ENCODE measurements around the gene CCDC60.

The CCDC60 gene, protein sequence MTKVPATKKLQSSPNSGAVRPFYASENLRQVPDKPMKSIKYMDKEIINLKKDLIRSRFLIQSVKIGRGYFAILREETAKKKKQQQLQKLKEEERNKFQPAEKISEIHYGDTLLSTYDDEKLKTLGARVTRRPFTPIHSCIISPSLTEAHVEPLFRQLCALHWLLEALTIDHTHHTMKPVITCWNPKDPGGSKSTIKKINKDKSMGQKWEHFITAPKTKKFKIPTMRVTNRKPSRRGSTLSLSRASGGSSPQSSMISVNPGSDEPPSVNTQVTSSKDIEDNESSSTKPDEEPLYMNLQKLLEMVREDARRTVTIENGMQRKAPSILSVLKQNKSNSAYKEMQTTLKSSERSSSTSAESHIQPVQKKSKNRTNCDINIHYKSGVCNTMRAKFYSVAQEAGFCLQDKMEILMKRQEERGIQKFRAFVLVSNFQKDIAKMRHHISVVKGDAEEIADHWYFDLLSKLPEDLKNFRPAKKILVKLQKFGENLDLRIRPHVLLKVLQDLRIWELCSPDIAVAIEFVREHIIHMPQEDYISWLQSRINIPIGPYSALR

DNA sequence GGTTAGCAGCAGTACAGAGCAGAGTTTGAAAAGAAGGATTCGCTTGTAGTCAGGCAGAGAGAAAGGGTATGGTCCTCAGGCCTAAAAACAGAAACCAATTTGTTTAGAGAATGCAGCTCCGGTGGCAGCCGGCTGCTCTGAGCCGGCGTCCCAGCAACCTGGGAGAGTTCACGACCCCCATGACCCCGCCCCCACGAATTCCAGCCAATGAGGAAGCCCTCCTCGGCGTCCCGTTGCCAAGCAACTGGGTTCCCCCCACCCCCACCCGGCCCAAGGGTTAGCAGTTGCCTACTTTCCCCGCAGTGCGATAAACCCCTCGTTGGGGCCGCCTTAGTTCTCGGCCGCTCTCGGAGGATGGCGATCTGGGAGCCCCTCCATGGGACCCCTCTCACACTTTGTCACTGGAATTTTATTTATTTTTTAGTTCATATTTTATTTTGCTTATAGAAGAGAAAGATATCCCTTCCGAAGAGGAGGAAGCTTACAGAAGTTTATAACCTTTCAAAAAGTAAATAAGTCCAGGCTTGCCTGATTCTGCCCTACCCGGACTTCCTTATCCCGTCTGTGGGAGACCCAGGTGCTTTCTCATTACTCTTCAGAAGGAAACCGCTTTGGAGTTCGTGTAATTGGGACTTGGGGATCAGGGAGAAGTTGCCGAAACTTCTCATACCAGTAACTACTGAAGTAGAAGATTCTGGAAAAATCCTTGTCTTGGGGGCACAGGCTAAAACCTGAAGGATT is at the start of gene CCDC60:
TSS of gene CCDC60 (plus strand) at position 300 of the 741 bp plus-strand sequence. CDS start 448 bp downstream, outside the sequence.
- Histone ChIP-seq H3K4me1 (ENCODE audit: control insufficient read depth in 1 of 2, insufficient read depth in 2 of 2, low read length in 2 of 2) (no peaks in the 10 kb centered on the region), H3K9me3 (ENCODE audit: control insufficient read depth in 1 of 2, low read length in 2 of 2) (no peaks in the 10 kb centered on the region), H3K27ac (ENCODE audit: low read depth, low read length) (no peak within 1 kb of the TSS), H3K27me3 (ENCODE audit: control insufficient read depth in 1 of 2, insufficient read depth in 2 of 2, low read length in 2 of 2) (no peaks in the 10 kb centered on the region), H3K9ac (ENCODE audit: low read depth in 1 of 2, low read length in 2 of 2) (no peak within 1 kb of the TSS), H3K4me3 (ENCODE audit: low read depth in 1 of 2, low read length in 2 of 2) (no peak within 1 kb of the TSS), H3K36me3 (ENCODE audit: control insufficient read depth in 1 of 2, insufficient read depth in 2 of 2, low read length in 2 of 2) (no peaks in the 10 kb centered on the region)

DNA sequence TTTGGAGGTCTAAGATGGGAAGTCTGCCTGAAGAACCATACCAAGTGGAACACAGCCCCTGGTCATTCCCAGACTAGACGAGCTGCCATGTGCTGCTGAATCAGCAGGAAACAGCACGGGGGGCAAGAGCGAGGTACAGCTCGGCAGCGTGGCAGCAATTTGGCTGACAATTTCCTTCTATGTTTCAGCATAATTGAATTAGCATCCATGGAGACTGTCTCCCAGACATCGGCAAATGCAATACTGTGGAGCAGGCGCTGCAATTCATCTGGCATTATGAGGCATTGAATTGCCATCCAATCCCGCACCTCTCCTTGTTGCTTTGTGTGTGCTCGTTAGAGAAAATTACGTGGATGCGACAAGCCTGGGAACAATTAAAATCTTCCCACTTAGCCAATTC is 46.0 kb upstream of the CCDC60 start:
- Histone ChIP-seq H3K4me1 (ENCODE audit: control insufficient read depth in 1 of 2, insufficient read depth in 2 of 2, low read length in 2 of 2) (no peaks in the 10 kb centered on the region), H3K27ac (ENCODE audit: low read depth, low read length) (no peak overlapping the region), H3K36me3 (ENCODE audit: control insufficient read depth in 1 of 2, insufficient read depth in 2 of 2, low read length in 2 of 2) (no peaks in the 10 kb centered on the region), H3K4me3 (ENCODE audit: low read depth in 1 of 2, low read length in 2 of 2) (no peak overlapping the region), H3K9ac (ENCODE audit: low read depth in 1 of 2, low read length in 2 of 2) (no peak overlapping the region), H3K9me3 (ENCODE audit: control insufficient read depth in 1 of 2, low read length in 2 of 2) (no peaks in the 10 kb centered on the region), H3K27me3 (ENCODE audit: control insufficient read depth in 1 of 2, insufficient read depth in 2 of 2, low read length in 2 of 2) (no peaks in the 10 kb centered on the region)

DNA sequence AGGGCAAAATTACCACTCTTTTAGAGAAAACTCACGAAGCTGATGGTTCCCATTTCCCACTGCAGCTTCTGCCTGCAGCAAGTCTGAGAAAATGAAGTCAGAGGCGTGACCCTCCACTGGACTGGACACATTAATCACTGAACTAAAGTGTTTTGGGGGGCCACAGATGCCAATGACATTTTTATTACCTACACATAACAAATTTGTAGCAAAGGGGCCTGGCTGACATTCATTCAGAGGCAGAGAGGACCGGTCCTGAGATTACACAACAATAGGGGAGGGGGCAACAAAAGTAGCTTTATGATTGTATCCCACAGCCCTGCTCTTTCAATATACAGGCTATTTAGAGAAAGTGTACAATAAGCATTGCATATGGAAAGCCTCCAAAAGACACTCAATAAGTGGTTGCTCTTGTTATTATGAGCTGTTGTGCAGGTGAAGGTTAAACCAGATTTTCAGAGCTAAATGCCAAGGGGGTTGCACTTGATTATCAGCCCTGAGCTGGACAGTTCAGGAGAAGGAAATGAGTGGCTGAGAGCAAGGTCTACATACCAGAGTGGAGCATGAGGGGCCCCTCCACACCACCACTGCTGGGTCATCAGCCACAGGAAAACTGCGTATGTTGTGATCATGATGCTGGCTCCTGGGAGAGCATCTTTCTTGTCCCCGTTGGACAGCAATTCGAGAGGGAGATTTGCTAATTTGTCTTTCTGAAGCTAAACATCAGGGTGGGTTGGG is 41.5 kb upstream of the CCDC60 start:
- H3K9ac ChIP-seq (ENCODE audit: low read depth in 1 of 2, low read length in 2 of 2): no peak overlapping the region
- no peak overlapping the region for H3K4me3 ChIP-seq (ENCODE audit: low read depth in 1 of 2, low read length in 2 of 2)
- no peaks in the 10 kb centered on the region for H3K4me1 ChIP-seq (ENCODE audit: control insufficient read depth in 1 of 2, insufficient read depth in 2 of 2, low read length in 2 of 2)
- H3K27ac ChIP-seq (ENCODE audit: low read depth, low read length): no peak overlapping the region
- H3K36me3 ChIP-seq (ENCODE audit: control insufficient read depth in 1 of 2, insufficient read depth in 2 of 2, low read length in 2 of 2): no peaks in the 10 kb centered on the region
- H3K9me3 ChIP-seq (ENCODE audit: control insufficient read depth in 1 of 2, low read length in 2 of 2): no peaks in the 10 kb centered on the region
- peaks cover 0 to 3% of the 10 kb centered on the region in 2 donors for H3K27me3 ChIP-seq (ENCODE audit: control insufficient read depth in 1 of 2, insufficient read depth in 2 of 2, low read length in 2 of 2)

DNA sequence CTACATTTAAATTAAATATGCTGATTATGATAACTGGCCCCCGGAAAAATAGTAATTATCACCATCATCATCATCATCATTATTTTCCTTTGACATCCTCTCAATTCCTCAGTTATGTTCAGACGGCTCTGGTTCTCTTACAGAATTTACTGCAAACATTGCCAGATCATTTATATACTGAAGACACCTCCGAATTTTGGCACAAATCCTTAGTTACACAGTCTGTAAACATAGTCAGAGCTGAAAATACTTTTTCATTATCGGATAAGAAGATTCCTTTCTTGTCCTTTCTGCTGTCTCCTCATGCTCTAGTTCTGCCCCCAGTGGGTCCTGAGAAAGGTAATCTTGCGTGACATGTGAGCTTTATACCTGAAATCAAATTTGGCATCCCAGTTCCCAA is 40.3 kb upstream of the CCDC60 start:
- no peaks in the 10 kb centered on the region for H3K36me3 ChIP-seq (ENCODE audit: control insufficient read depth in 1 of 2, insufficient read depth in 2 of 2, low read length in 2 of 2)
- H3K9ac ChIP-seq (ENCODE audit: low read depth in 1 of 2, low read length in 2 of 2): no peak overlapping the region

DNA sequence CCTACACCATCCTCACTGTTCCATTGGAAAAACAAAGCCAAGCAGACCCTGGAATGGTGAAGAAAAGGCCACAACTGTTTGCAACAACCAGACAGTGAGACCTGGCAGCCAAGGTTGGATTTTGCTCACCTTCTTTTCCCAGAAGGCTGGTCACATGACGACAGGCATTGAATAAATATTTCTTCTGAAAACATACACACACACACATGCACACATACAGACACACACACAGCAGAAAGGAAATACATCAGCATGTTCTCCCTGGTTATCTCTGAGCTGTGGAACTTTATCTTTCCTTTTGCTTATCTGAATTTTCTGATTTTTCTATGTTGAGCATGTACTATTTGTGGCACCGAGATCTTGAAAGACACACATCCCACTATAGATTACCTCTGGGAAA is 38.0 kb upstream of the CCDC60 start:
- no peak overlapping the region for H3K27ac ChIP-seq (ENCODE audit: low read depth, low read length)

More for the DNA sequence above, 40.3 kb upstream of the CCDC60 start:
- H3K4me1 ChIP-seq (ENCODE audit: control insufficient read depth in 1 of 2, insufficient read depth in 2 of 2, low read length in 2 of 2): no peaks in the 10 kb centered on the region
- H3K4me3 ChIP-seq (ENCODE audit: low read depth in 1 of 2, low read length in 2 of 2): no peak overlapping the region
- peaks cover 0 to 3% of the 10 kb centered on the region in 2 donors for H3K27me3 ChIP-seq (ENCODE audit: control insufficient read depth in 1 of 2, insufficient read depth in 2 of 2, low read length in 2 of 2)
- no peak overlapping the region for H3K27ac ChIP-seq (ENCODE audit: low read depth, low read length)
- H3K9me3 ChIP-seq (ENCODE audit: control insufficient read depth in 1 of 2, low read length in 2 of 2): no peaks in the 10 kb centered on the region

DNA sequence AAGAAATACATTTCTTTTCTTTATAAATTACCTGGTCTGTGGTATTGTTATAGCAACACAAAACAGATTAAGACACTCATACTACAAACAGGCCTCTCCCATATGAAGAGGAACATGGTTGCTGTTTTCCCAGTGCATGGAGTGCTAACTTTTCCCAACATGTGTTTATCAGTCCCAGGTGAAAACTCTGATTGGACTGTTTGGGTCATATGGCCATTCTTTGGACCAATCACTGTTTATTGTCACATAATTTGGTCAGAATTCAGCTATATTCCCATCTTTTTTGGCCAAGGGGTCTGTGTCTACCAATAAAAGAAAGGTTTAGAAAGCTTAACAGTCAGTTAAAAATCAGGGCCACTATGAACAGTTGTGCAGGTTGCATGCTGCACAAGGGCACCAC is 35.4 kb upstream of the CCDC60 start:
- peaks cover 0 to 3% of the 10 kb centered on the region in 2 donors for H3K27me3 ChIP-seq (ENCODE audit: control insufficient read depth in 1 of 2, insufficient read depth in 2 of 2, low read length in 2 of 2)
- no peak overlapping the region for H3K27ac ChIP-seq (ENCODE audit: low read depth, low read length)
- no peak overlapping the region for H3K9ac ChIP-seq (ENCODE audit: low read depth in 1 of 2, low read length in 2 of 2)
- H3K9me3 ChIP-seq (ENCODE audit: control insufficient read depth in 1 of 2, low read length in 2 of 2): no peaks in the 10 kb centered on the region
- no peaks in the 10 kb centered on the region for H3K36me3 ChIP-seq (ENCODE audit: control insufficient read depth in 1 of 2, insufficient read depth in 2 of 2, low read length in 2 of 2)
- no peak overlapping the region for H3K4me3 ChIP-seq (ENCODE audit: low read depth in 1 of 2, low read length in 2 of 2)
- no peaks in the 10 kb centered on the region for H3K4me1 ChIP-seq (ENCODE audit: control insufficient read depth in 1 of 2, insufficient read depth in 2 of 2, low read length in 2 of 2)

More for the DNA sequence above, 38.0 kb upstream of the CCDC60 start:
- Histone ChIP-seq H3K4me1 (ENCODE audit: control insufficient read depth in 1 of 2, insufficient read depth in 2 of 2, low read length in 2 of 2) (no peaks in the 10 kb centered on the region), H3K9ac (ENCODE audit: low read depth in 1 of 2, low read length in 2 of 2) (no peak overlapping the region), H3K36me3 (ENCODE audit: control insufficient read depth in 1 of 2, insufficient read depth in 2 of 2, low read length in 2 of 2) (no peaks in the 10 kb centered on the region), H3K9me3 (ENCODE audit: control insufficient read depth in 1 of 2, low read length in 2 of 2) (no peaks in the 10 kb centered on the region), H3K4me3 (ENCODE audit: low read depth in 1 of 2, low read length in 2 of 2) (no peak overlapping the region), H3K27me3 (ENCODE audit: control insufficient read depth in 1 of 2, insufficient read depth in 2 of 2, low read length in 2 of 2) (peaks cover 0 to 3% of the 10 kb centered on the region in 2 donors)

DNA sequence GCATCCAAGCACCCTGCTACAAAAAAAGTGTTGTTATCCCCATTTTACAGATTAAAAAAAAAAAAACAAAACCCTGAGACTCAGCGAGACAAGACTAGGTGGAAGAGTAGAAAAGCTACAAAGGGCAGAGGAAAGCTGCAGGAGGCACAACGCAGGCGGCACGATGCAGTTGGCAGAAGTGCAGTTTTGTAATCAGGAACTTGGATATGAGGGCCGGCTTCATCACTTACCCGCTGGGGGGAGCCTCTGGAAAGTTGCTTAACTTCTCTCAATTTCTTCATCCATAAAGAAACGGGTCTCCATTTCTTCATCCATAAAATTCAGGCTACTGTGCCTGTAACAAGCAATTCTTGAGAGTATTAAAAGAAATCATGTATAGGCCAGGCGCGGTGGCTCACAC is 33.1 kb upstream of the CCDC60 start:
- Histone ChIP-seq H3K4me3 (ENCODE audit: low read depth in 1 of 2, low read length in 2 of 2) (no peak overlapping the region), H3K27ac (ENCODE audit: low read depth, low read length) (no peak overlapping the region), H3K27me3 (ENCODE audit: control insufficient read depth in 1 of 2, insufficient read depth in 2 of 2, low read length in 2 of 2) (no peaks in the 10 kb centered on the region), H3K9ac (ENCODE audit: low read depth in 1 of 2, low read length in 2 of 2) (no peak overlapping the region), H3K36me3 (ENCODE audit: control insufficient read depth in 1 of 2, insufficient read depth in 2 of 2, low read length in 2 of 2) (no peaks in the 10 kb centered on the region), H3K4me1 (ENCODE audit: control insufficient read depth in 1 of 2, insufficient read depth in 2 of 2, low read length in 2 of 2) (no peaks in the 10 kb centered on the region), H3K9me3 (ENCODE audit: control insufficient read depth in 1 of 2, low read length in 2 of 2) (no peaks in the 10 kb centered on the region)

DNA sequence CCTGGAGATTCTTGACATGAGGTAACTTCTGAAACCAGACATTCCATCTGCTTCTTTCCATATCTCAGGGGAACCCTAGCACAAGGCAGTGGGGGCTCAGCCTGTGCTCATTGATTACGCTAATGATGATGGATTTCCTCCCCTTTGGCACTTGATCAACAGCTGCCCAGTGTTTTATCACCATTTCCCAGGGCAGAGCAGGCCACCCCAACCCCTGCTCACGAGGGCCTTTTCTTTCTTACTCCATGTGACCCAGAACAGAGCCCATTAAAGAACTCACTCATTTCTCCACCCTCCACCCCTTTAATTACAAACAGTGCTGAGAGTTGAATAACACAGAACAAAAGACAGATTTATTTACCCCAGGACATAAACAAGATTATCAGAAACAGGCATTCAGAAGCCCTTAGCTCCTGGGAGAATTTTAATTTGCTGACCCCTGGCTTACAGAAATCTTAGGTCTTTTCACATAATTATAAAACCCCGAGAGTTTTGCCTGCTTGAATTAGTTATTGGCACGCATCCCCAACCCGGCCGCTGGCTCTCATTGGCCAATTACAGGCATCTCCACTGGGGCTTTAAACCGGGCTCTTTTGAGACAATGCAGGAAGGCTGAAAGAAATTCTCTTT is 32.0 kb upstream of the CCDC60 start:
- H3K9ac ChIP-seq (ENCODE audit: low read depth in 1 of 2, low read length in 2 of 2): no peak overlapping the region

DNA sequence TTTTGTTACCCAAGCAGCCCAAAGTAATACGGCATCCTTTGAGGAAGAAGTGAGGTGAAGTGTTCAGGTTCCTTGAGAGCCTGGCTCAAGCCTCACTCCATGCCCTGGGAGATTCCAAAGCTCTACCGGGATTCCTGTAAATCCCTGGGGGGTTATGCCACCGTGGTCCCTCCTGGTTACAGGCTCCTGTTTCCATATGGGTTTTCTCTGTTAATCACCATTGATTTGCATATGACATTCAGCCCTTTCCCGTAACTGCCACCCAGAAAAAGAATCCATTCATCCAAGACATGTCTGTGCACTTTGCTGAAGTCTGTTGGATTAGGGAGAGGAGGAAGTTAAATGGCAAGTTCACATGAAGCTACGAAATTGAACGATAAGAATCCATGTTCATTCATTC is 27.9 kb upstream of the CCDC60 start:
- Histone ChIP-seq H3K4me1 (ENCODE audit: control insufficient read depth in 1 of 2, insufficient read depth in 2 of 2, low read length in 2 of 2) (no peaks in the 10 kb centered on the region), H3K27me3 (ENCODE audit: control insufficient read depth in 1 of 2, insufficient read depth in 2 of 2, low read length in 2 of 2) (no peaks in the 10 kb centered on the region), H3K9ac (ENCODE audit: low read depth in 1 of 2, low read length in 2 of 2) (no peak overlapping the region), H3K27ac (ENCODE audit: low read depth, low read length) (no peak overlapping the region), H3K9me3 (ENCODE audit: control insufficient read depth in 1 of 2, low read length in 2 of 2) (no peaks in the 10 kb centered on the region), H3K36me3 (ENCODE audit: control insufficient read depth in 1 of 2, insufficient read depth in 2 of 2, low read length in 2 of 2) (no peaks in the 10 kb centered on the region), H3K4me3 (ENCODE audit: low read depth in 1 of 2, low read length in 2 of 2) (no peak overlapping the region)

More for the DNA sequence above, 32.0 kb upstream of the CCDC60 start:
- H3K36me3 ChIP-seq (ENCODE audit: control insufficient read depth in 1 of 2, insufficient read depth in 2 of 2, low read length in 2 of 2): no peaks in the 10 kb centered on the region
- H3K4me3 ChIP-seq (ENCODE audit: low read depth in 1 of 2, low read length in 2 of 2): no peak overlapping the region
- H3K9me3 ChIP-seq (ENCODE audit: control insufficient read depth in 1 of 2, low read length in 2 of 2): no peaks in the 10 kb centered on the region
- no peak overlapping the region for H3K27ac ChIP-seq (ENCODE audit: low read depth, low read length)
- H3K4me1 ChIP-seq (ENCODE audit: control insufficient read depth in 1 of 2, insufficient read depth in 2 of 2, low read length in 2 of 2): no peaks in the 10 kb centered on the region
- H3K27me3 ChIP-seq (ENCODE audit: control insufficient read depth in 1 of 2, insufficient read depth in 2 of 2, low read length in 2 of 2): no peaks in the 10 kb centered on the region
